Measurements from ENCODE around the gene IGFL1.

The IGFL1 gene

GRCh38 chr19:46213806-46214205, 15.7 kb upstream of the IGFL1 start:
- in situ Hi-C loops (cut with HindIII; ENCODE audit: low sequenced_read_pairs) = no loop called here
- TF ChIP-seq CTCF (IDR thresholded peaks at IDR 0.05; ENCODE audit: low read depth, low read length, missing control alignments) = no peak
- no peak for DNase-seq (ENCODE audit: low read depth)
- H3K4me3 ChIP-seq (ENCODE audit: low read depth, low read length) = no peak overlapping the region

GRCh38 chr19:46216612-46217011, 12.9 kb upstream of the IGFL1 start:
- H3K4me3 ChIP-seq (ENCODE audit: low read depth, low read length) = no peak overlapping the region
- in situ Hi-C loops (cut with HindIII; ENCODE audit: low sequenced_read_pairs) = no loop called here
- DNase-seq (ENCODE audit: low read depth) = no peak
- TF ChIP-seq CTCF (IDR thresholded peaks at IDR 0.05; ENCODE audit: low read depth, low read length, missing control alignments) = no peak

- no peak overlapping the region for H3K4me3 ChIP-seq (ENCODE audit: low read depth, low read length)
- DNase-seq (ENCODE audit: low read depth) = no peak
- TF ChIP-seq CTCF (IDR thresholded peaks at IDR 0.05; ENCODE audit: low read depth, low read length, missing control alignments) = no peak
- in situ Hi-C loops (cut with HindIII; ENCODE audit: low sequenced_read_pairs) = no loop called here
Measured at GRCh38 chr19:46217476-46217875, 12.1 kb upstream of the IGFL1 start.

- in situ Hi-C loops (cut with HindIII; ENCODE audit: low sequenced_read_pairs) = no loop called here
- no peak for TF ChIP-seq CTCF (IDR thresholded peaks at IDR 0.05; ENCODE audit: low read depth, low read length, missing control alignments)
- H3K4me3 ChIP-seq (ENCODE audit: low read depth, low read length) = no peak overlapping the region
- no peak for DNase-seq (ENCODE audit: low read depth)
Measured at GRCh38 chr19:46218160-46218559, 11.4 kb upstream of the IGFL1 start.

- no peak for TF ChIP-seq CTCF (IDR thresholded peaks at IDR 0.05; ENCODE audit: low read depth, low read length, missing control alignments)
- no peak for DNase-seq (ENCODE audit: low read depth)
- in situ Hi-C loops (cut with HindIII; ENCODE audit: low sequenced_read_pairs) = no loop called here
Measured at GRCh38 chr19:46220038-46220615, 9.4 kb upstream of the IGFL1 start.

GRCh38 chr19:46221152-46221551, 8.4 kb upstream of the IGFL1 start:
- in situ Hi-C loops (cut with HindIII; ENCODE audit: low sequenced_read_pairs) = no loop called here
- no peak overlapping the region for H3K4me3 ChIP-seq (ENCODE audit: low read depth, low read length)
- TF ChIP-seq CTCF (IDR thresholded peaks at IDR 0.05; ENCODE audit: low read depth, low read length, missing control alignments) = no peak
- DNase-seq (ENCODE audit: low read depth) = no peak

More at GRCh38 chr19:46220038-46220615, 9.4 kb upstream of the IGFL1 start:
- H3K4me3 ChIP-seq (ENCODE audit: low read depth, low read length) = no peak overlapping the region

Data from astrocyte of the cerebellum (primary cell).